GM20431 (cell line): ENCODE results near the gene VPS8.
"Not testable (repeated sequence)": the region's sequence is repeated elsewhere in the genome, so short reads cannot be mapped to it uniquely, and the experiment has no call there.

Experiments
- in situ Hi-C: fragments of 300-500 bp; cut with MseI, MboI; formaldehyde crosslinking; loops from one replicate; pipeline ENCODE4 v1.15.0; 2020; ENCODE audit warnings: low sequenced_read_pairs; ENCODE audit not compliant: unreplicated experiment

The VPS8 gene

DNA sequence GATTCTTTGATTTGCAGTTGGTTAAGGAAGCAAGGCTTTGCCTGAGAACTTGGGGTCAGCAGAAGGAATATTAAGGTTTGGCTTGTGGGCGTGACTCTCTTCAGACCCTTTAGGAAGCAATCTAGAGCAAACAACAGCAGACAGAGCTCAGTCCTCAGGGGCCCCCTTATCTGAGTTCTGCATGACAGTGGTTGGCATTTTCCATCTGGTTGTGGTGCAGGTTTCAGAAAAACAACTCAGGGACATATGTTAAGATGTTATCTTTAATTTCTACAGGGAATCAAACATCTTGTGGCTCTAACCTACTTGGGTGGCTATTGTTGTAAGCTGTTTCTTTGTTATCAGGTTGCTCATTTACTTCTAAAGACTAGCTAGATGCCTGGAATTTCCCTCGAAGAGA lies 141.4 kb downstream of the VPS8 start:
- in situ Hi-C loops = no loop called here

DNA sequence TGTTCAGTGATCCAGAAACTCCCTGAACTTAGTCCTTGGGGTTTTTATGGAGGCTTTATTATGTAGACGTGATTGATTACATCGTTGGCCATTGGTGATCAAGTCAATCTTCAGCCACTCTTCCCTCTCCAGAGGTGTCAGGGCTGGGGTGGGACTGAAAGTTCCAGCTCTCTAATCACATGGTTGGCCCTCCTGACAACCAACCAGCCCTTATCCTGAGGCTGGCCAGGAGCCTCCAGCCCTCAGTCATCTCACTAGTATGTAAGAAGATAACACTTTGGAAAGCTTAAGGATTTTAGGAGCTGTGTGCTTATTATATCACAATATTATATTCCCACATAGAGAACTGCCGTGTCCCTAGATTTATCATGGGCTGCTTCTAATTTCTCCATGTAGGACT lies 142.3 kb downstream of the VPS8 start:
- in situ Hi-C loops = no loop called here

GRCh38 chr3:184954851-184955250 lies 142.9 kb downstream of the VPS8 start:
- in situ Hi-C loops = not testable (repeated sequence)

DNA sequence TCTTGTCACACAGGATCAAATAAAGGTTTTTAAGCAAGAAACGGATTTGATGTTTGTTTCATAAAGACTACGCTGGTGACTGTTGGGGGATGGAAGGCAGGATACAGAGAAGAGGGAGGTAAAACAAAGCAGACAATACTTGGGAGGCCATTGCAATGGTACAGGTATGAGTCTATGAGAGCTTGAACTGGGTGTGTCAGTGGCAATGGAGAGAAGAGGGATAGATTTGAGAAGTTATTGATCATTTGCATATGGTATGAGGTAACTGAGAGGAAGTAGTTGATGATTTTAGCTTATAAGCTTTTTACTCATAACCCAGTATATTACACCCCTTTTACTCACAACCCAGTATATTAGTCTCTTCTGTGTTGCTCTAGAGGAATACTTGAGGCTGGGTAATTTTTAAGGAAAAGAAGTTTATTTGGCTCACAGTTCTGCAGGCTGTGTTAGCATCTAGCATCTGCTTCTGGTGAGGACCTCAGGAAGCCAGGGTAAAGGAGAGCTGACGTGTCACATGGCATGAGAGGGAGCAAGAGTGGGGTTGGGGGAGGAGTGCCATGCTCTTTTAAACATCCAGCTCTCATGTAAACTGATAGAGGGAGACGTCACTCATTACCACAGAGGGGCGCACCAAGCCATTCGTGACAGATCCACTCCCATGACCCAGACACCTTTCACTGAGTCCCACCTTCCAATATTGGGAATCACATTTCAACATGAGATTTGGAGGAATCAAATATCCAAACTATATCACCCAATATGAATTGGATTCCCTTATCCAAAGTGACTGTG lies 153.9 kb downstream of the VPS8 start:
- in situ Hi-C loops = no loop called here

DNA sequence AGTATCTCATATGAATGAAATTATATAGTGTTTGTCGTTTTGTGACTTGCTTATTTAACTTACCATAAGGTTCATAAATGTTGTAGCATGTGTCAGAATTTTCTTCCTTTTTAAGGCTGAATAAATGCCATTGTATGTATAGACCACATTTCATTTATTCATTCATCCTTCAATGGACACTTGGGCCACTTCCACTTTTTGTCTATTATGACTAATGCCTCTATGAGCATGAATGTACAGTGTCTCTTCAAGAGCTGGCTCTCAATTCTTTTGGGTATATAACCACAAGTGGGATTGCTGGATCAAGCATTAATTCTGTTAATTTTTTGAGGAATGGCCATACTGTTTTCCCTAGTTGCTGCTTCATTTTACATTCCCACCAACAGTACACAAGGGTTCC lies 156.1 kb downstream of the VPS8 start:
- in situ Hi-C loops = no loop called here

DNA sequence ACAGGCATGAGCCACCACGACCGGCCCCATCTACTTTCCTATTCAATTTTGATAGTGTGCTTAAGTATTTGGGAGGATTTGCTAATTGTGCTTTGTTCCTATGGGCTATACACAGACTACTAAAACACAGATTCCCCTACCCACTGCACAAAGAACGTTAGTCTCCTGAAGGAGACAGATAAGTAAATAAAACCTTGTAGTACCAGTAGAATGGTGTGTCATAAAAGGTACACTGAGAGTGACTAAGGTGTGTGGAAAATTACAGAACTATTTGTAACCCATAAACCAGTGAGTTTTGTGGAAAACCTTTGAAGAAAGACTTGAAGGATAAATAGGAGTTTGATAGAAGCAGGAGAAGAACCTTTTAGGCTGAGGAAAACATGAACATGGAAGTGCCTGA lies 158.2 kb downstream of the VPS8 start:
- in situ Hi-C loops = no loop called here

DNA sequence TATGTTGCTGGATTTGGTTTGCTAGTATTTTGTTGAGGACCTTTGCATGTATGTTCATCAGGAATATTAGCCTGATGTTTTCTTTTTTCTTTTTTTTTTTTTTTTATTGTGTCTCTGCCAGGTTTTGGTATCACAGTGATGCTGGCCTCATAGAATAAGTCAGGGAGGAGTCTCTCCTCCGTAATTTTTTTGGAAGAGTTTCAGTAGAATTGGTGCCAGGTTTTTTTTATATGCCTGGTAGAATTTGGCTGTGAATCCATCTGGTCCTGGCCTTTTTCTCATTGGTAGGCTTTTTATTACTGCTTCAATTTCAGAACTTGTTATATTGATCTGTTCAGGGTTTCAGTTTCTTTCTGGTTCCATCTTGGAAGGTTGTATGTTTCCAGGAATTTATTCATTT lies 165.8 kb downstream of the VPS8 start:
- in situ Hi-C loops = no loop called here

DNA sequence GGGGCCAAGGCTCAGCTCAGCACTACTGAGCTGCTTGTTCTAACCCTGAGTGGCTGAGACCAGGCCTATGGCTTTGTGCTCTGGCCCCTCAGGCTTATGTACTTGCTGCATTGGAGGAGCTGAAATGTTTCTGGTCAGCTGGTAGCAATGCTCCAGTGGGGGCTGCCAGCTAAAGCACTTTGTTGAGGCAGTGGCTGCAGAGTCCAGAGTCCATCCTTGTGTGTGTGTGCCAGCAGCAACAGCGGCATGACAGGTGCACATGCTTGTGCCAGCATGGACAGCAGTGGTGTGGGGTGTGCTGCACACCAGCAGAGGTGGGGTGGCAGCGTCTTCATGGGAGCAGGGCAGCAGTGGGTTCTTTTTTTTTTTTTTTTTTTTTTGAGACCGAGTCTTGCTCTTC lies 169.1 kb downstream of the VPS8 start:
- in situ Hi-C loops = no loop called here

DNA sequence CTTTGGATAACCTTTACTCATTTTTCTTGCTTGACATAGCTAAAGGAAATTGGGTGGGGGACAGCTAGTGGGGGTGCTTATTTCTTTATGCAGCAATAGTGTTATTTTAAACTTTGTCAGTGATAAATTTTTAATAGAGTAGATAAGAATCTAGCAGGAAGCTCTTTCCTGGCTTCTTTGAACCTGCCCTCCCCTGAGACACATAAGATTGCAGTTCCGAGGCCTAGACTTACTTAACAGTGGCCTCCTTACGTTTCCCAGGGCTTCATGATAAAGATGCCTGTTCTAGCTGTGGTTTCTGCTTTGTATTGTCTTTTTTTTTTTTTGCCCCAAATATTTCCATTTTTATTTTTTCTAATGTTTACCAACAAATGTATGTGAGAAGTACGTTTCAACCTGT lies 170.1 kb downstream of the VPS8 start:
- in situ Hi-C loops = no loop called here

DNA sequence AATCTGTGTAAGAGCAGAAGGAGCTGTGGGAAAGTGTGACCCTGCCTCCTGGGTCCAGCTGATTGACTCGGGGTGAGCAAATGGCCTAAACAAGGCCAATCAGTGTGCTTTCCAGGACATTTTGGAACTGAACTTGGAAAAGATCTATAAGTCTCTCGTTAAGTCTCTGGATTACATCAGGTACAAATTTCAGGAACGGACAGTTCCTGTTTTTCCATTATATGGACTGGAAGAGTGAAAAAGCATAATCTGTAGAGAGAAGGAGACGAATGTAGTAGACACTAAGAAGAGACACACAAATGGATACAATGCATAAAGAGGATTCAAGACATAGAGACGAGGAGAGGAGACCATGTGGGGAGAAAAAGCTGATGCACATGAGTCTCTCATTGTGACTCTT lies 173.6 kb downstream of the VPS8 start:
- in situ Hi-C loops = no loop called here

- in situ Hi-C loops = no loop called here
Measured at GRCh38 chr3:184986366-184986889, 174.5 kb downstream of the VPS8 start.

DNA sequence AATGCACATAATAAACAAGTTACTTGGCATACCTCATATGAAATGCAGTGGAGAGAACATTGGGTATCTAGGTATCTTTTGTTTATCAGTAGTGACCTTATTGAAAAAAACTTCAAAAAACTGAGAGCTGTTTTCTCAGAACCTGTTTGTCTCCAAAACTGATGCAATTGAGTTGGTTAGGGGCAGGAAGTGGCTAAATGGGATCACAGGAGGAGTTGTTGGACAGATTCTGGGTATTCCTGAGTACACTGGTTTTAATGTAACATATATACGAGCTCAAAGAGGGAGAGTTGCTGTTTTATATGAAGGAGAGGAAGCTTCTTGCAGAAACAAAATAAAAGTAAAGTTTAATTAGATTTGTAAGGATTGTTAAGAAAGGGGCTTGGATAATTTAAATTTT lies 181.4 kb downstream of the VPS8 start:
- in situ Hi-C loops = no loop called here

- in situ Hi-C loops = not testable (repeated sequence)
Measured at GRCh38 chr3:185003876-185004275, 191.9 kb downstream of the VPS8 start.

DNA sequence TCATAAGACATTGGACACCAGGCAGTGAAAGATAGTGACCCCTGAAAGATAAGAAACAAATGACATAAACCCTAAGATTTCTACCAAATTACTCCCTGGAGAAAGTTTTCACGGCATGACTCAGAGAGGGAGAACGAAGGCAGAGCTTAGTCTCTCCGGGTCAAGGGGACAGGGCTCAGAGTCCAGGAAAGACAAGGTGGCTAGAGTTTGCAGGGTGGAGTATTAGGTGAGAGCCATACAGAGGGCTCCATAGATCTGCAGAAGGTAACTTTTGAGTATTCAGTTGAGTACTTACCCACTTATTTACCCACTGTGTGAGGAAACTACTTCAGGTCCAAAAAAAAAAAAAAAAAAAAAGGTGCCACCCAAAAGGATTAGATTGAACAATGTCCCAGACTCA lies 197.7 kb downstream of the VPS8 start:
- in situ Hi-C loops = no loop called here

DNA sequence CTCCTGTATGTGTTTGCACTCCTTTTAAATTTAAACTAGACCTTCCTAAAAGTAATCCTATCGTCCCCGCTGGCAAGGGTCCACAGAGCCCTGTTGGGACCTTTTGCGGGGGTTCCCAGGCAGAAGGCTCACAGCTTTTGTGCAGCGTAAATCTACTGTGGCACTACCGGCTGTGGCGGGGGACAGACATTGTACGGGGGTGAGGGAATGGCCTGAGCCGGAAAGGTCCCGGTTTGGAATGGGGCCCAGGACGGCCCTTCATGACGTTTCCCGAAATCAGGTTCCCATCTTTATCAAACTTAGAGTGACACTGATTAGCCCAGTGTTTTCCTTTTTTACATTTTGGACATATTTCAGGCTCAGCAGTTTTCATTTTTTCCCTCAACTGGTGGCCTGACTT lies 205.6 kb downstream of the VPS8 start:
- in situ Hi-C loops = not testable (repeated sequence)

DNA sequence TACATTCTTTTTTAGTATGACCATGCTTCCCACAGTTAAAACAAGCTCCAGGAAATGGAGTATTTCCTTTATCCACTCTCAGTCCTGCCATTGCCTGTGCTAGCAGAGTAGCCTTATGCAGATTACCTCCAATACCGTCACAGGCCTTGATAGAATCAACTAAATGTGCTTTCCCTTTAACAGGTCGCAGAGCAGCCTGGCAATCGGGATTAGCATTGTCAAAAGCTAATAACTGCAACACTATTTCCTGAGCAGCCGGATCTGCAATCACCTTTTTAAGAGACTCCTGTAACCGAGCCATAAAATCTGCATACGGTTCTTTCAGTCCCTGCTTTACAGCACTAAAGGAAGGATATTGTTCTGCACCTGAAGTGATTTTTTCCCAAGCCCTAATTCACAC lies 206.0 kb downstream of the VPS8 start:
- in situ Hi-C loops = not testable (repeated sequence)

- in situ Hi-C loops = no loop called here
Measured at GRCh38 chr3:185021256-185021655, 209.3 kb downstream of the VPS8 start.

- in situ Hi-C loops = no loop called here
Measured at GRCh38 chr3:185024406-185024805, 212.4 kb downstream of the VPS8 start.

- in situ Hi-C loops = no loop called here
Measured at GRCh38 chr3:185024966-185025365, 213.0 kb downstream of the VPS8 start.

- in situ Hi-C loops = no loop called here
Measured at GRCh38 chr3:185028121-185028520, 216.2 kb downstream of the VPS8 start.

DNA sequence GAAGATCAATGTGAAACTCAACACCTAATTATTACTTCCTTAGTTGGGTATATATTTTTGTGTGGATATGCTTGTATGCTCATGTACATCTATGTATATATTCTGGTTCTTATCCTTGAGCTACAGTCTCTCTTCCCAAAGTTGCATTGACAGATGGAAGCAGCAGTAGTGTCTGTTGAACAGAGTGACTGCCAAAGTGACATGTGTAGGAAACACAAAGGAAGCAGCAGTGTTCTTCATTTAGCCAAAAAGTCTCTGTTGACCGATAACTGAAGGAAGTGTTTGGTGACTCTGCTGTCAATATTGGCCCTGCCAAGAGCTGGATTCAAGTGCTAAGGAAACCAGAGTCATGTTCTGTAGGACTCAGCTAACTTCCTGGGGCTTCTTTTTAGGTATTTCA lies 217.1 kb downstream of the VPS8 start:
- in situ Hi-C loops = no loop called here

DNA sequence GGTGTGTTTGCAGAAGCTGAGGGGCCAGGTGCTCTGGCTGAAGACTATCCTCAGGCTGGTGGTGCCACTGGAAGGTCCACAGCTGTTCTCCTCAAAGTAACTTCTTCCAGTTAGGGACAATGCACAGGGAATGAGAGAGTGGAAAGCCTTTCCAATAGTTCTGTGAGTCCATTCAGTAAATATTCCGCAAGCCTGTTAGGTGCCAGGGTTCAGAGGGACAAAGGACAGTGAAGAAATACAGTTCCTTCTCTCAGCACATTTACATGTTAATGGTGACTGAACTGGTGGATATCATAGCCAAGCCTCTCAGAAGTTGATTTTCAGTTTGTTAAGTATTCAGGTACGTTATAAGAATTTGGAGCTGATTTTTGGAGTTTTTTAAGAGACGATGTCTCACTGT lies 218.4 kb downstream of the VPS8 start:
- in situ Hi-C loops = no loop called here
